ENCODE data around the gene CHERP. TPM values are rescaled to one million over a fixed set of nuclear protein-coding genes. Genes with fewer than 3 reads are reported as not detected.
"Not testable (repeated sequence)": the region's sequence is repeated elsewhere in the genome, so short reads cannot be mapped to it uniquely, and the experiment has no call there.

The CHERP gene
- total RNA-seq, 1 experiment from 2014 or later = 101 TPM

DNA sequence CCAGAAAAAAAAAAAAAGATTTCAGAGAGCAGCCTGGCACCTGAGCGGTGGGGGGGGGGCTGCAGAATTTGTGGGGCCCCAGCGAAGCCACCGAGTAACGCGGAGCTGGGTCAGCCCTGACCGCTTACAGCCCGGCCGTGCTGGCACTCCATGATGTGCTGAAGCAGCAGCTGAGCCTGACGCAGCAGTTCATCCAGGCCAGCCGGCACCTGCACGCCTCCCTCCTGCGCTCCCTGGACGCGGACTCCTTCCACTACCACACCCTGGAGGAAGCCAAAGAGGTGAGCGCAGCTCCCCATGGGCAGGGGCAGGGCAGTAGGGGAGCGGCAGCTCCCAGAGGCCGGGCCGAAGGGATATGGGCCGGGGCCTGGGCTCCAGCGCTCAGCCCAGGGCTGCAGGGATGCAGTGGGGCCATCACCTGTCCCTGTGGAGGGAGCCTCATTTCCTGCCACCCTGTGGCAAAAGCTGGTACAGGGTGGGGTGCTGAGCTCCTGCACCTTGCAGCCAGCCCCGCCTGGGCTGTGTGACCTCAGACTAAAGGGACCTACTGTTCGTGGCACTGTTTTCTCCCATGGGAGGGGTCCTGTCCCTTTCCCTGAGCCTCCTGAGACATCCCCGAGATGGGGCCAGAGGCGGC, 27.7 kb downstream of the CHERP start:
- no peak overlapping the region for H3K4ac ChIP-seq (ENCODE audit: low read depth, low read length)
- H3K79me1 ChIP-seq (ENCODE audit: insufficient read depth, low read depth, low read length, poor library complexity, severe bottlenecking) = no peaks in the 10 kb centered on the region
- peak; percentile 43; the same call in 2 of the 3 replicates for TF ChIP-seq CTCF (conservative IDR thresholded peaks at IDR 0.05)
- no peak overlapping the region for H2BK120ac ChIP-seq (ENCODE audit: low read depth, low read length, poor library complexity, severe bottlenecking)
- no peaks in the 10 kb centered on the region for H3K27me3 ChIP-seq (ENCODE audit: insufficient read depth, low read length)
- no peak overlapping the region for H2AK5ac ChIP-seq (ENCODE audit: insufficient read length, low read length)
- no peaks in the 10 kb centered on the region for H3K23me2 ChIP-seq (ENCODE audit: insufficient read length, low read depth, low read length, poor library complexity, severe bottlenecking)
- no peak overlapping the region for H3T11ph ChIP-seq (ENCODE audit: low read length)
- no CpG with 5 or more reads among the region's 24 CpGs for WGBS (ENCODE audit: extremely low coverage, insufficient read length, low lambda C conversion rate)
- no peaks in the 10 kb centered on the region for H3K4me1 ChIP-seq (ENCODE audit: insufficient read depth, low read length)
- H2BK20ac ChIP-seq (ENCODE audit: low read depth, low read length, poor library complexity, severe bottlenecking) = no peak overlapping the region
- H3K27ac ChIP-seq (ENCODE audit: insufficient read length, low read depth, low read length) = no peak overlapping the region
- Mint-ChIP-seq H3K36me3 (ENCODE audit: insufficient read depth in 1 of 3, low read depth in 3 of 3) (peaks cover 20 to 52% (median 37%) of the 10 kb centered on the region in 3 experiments; a peak in 6 of 7 replicates), H3K9me3 (no peaks in the 10 kb centered on the region), H3K4me3 (no peak overlapping the region), H3K27ac (no peak overlapping the region), H3K4me1 (no peaks in the 10 kb centered on the region), H3K27me3 (ENCODE audit: low read depth) (no peaks in the 10 kb centered on the region)
- H3K4me2 ChIP-seq (ENCODE audit: insufficient read depth, insufficient read length, low read length) = no peak overlapping the region
- peak; percentile 58 for DNase-seq
- no peak overlapping the region for H3K18ac ChIP-seq (ENCODE audit: insufficient read length, low read depth, low read length)
- no peak overlapping the region for H4K5ac ChIP-seq (ENCODE audit: insufficient read length, low read depth, low read length)
- H3K56ac ChIP-seq (ENCODE audit: insufficient read length, low read depth, low read length) = no peak overlapping the region
- H3K23ac ChIP-seq (ENCODE audit: insufficient read length, low read depth, low read length) = no peak overlapping the region
- H2AFZ ChIP-seq (ENCODE audit: low read length) = no peak overlapping the region
- no peak overlapping the region for H3K14ac ChIP-seq (ENCODE audit: insufficient read depth, low read length)
- H4K91ac ChIP-seq (ENCODE audit: insufficient read length, low read depth, low read length) = no peak overlapping the region
- H3K9me3 ChIP-seq (ENCODE audit: control insufficient read depth, low read depth, low read length) = no peaks in the 10 kb centered on the region
- H2BK15ac ChIP-seq (ENCODE audit: low read depth, low read length) = no peak overlapping the region
- H4K20me1 ChIP-seq (ENCODE audit: control insufficient read depth, insufficient read depth, insufficient read length) = peaks cover 3% of the 10 kb centered on the region
- H3K9ac ChIP-seq (ENCODE audit: extremely low read depth, insufficient read length, low read length) = no peak overlapping the region
- H4K8ac ChIP-seq (replicated peaks; ENCODE audit: insufficient read length, low read depth, low read length) = no peak overlapping the region
- no peak overlapping the region for H2BK12ac ChIP-seq (ENCODE audit: insufficient read length, low read depth, low read length)
- no peak overlapping the region for H2BK5ac ChIP-seq (ENCODE audit: insufficient read length, low read length)
- H3K79me2 ChIP-seq (ENCODE audit: insufficient read depth, low read length) = no peaks in the 10 kb centered on the region

- not testable (repeated sequence) for DNase-seq; H3K27ac Mint-ChIP-seq; H3K79me1 ChIP-seq (ENCODE audit: insufficient read depth, low read depth, low read length, poor library complexity, severe bottlenecking); H2BK5ac ChIP-seq (ENCODE audit: insufficient read length, low read length); H3K4me3 Mint-ChIP-seq; H3K79me2 ChIP-seq (ENCODE audit: insufficient read depth, low read length); H4K91ac ChIP-seq (ENCODE audit: insufficient read length, low read depth, low read length); H3K4me2 ChIP-seq (ENCODE audit: insufficient read depth, insufficient read length, low read length); H4K20me1 ChIP-seq (ENCODE audit: control insufficient read depth, insufficient read depth, insufficient read length); H3K14ac ChIP-seq (ENCODE audit: insufficient read depth, low read length); H2AK5ac ChIP-seq (ENCODE audit: insufficient read length, low read length); H3K9me3 ChIP-seq (ENCODE audit: control insufficient read depth, low read depth, low read length); H4K5ac ChIP-seq (ENCODE audit: insufficient read length, low read depth, low read length); H2BK120ac ChIP-seq (ENCODE audit: low read depth, low read length, poor library complexity, severe bottlenecking); H3K27ac ChIP-seq (ENCODE audit: insufficient read length, low read depth, low read length); H3K4me1 ChIP-seq (ENCODE audit: insufficient read depth, low read length); H3K56ac ChIP-seq (ENCODE audit: insufficient read length, low read depth, low read length); H3K18ac ChIP-seq (ENCODE audit: insufficient read length, low read depth, low read length); H3K23ac ChIP-seq (ENCODE audit: insufficient read length, low read depth, low read length); H3T11ph ChIP-seq (ENCODE audit: low read length); H2BK15ac ChIP-seq (ENCODE audit: low read depth, low read length); H3K4me1 Mint-ChIP-seq; H3K23me2 ChIP-seq (ENCODE audit: insufficient read length, low read depth, low read length, poor library complexity, severe bottlenecking); H3K27me3 ChIP-seq (ENCODE audit: insufficient read depth, low read length); H2BK20ac ChIP-seq (ENCODE audit: low read depth, low read length, poor library complexity, severe bottlenecking); H3K4ac ChIP-seq (ENCODE audit: low read depth, low read length); H4K8ac ChIP-seq (replicated peaks; ENCODE audit: insufficient read length, low read depth, low read length); H3K27me3 Mint-ChIP-seq (ENCODE audit: low read depth); H3K9ac ChIP-seq (ENCODE audit: extremely low read depth, insufficient read length, low read length); H2BK12ac ChIP-seq (ENCODE audit: insufficient read length, low read depth, low read length); H2AFZ ChIP-seq (ENCODE audit: low read length); H3K9me3 Mint-ChIP-seq
- WGBS (ENCODE audit: extremely low coverage, insufficient read length, low lambda C conversion rate) = no CpG with 5 or more reads among the region's 10 CpGs
- peaks cover 11 to 39% (median 22%) of the 10 kb centered on the region in 3 experiments; a peak in 6 of 7 replicates for H3K36me3 Mint-ChIP-seq (ENCODE audit: insufficient read depth in 1 of 3, low read depth in 3 of 3)
These were observed 29.6 kb downstream of the CHERP start for GRCh38 chr19:16512611-16513010.

All from H9 (cell line).